ENCODE results near the gene TSHZ1. TPM values are rescaled to one million over a fixed set of nuclear protein-coding genes. Genes with fewer than 3 reads are reported as not detected.

Gene TSHZ1
- total and polyA plus RNA-seq, 2 of the 8 experiments (the other 6 are each of a cell fraction or from before 2014, with no cell fraction given), result 0.03 to 0.32 TPM

- 1% methylated on average over 14 of the region's 14 CpGs; no CpG with 5 or more reads in 1 of the 2 experiments for WGBS, 2 experiments (ENCODE audit: extremely low coverage in 1 of 2, insufficient coverage in 1 of 2, insufficient read length in 1 of 2, insufficient replicate concordance in 2 of 2, low coverage in 1 of 2, low lambda C conversion rate in 2 of 2, missing lambda C conversion rate in 1 of 2)
- Histone ChIP-seq H2BK15ac (ENCODE audit: low read length) (no peak overlapping the region), H2BK120ac (replicated peaks; ENCODE audit: low read depth, low read length) (no peak overlapping the region), H2BK20ac (ENCODE audit: low read length) (no peak overlapping the region), H3K23me2 (ENCODE audit: low read depth, low read length) (peaks cover 25% of the 10 kb centered on the region), H2AFZ (ENCODE audit: low read length) (no peak overlapping the region), H2BK5ac (ENCODE audit: low read depth, low read length) (no peak overlapping the region), H3K23ac (ENCODE audit: insufficient read length) (no peak overlapping the region), H3K56ac (replicated peaks; ENCODE audit: insufficient read length, low read depth, low read length) (no peak overlapping the region), H4K5ac (ENCODE audit: insufficient read length, low read depth, low read length) (no peak overlapping the region), H3K27ac (ENCODE audit: low read depth, low read length) (no peak overlapping the region), H2BK12ac (ENCODE audit: low read depth, low read length) (no peak overlapping the region), H3K9ac (replicated peaks in 1 of 4; ENCODE audit: extremely low read depth in 1 of 4, low read depth in 3 of 4, low read length in 3 of 4) (no peak overlapping the region), H3K4ac (replicated peaks; ENCODE audit: insufficient read length, low read depth, low read length) (no peak overlapping the region), H3K79me1 (ENCODE audit: low read depth, low read length) (no peaks in the 10 kb centered on the region), H3K18ac (ENCODE audit: extremely low read depth, low read length) (no peak overlapping the region), H3K79me2 (ENCODE audit: control insufficient read depth in 1 of 2, insufficient read depth in 2 of 2, low read length in 2 of 2) (no peaks in the 10 kb centered on the region), H4K20me1 (replicated peaks in 1 of 2; ENCODE audit: control insufficient read depth in 1 of 2, insufficient read depth in 2 of 2, low read length in 2 of 2) (peaks cover 14 to 18% of the 10 kb centered on the region in 2 experiments), H4K91ac (replicated peaks; ENCODE audit: insufficient read length, low read length) (no peak overlapping the region), H3K4me3 (ENCODE audit: extremely low read depth in 1 of 4, insufficient read depth in 2 of 4, low read depth in 3 of 4, low read length in 4 of 4) (peak overlapping the region in 2 of 4 experiments; percentile 19 to 70; a peak in 3 of 8 replicates), H3K4me2 (ENCODE audit: insufficient read depth in 1 of 2, low read depth in 2 of 2, low read length in 2 of 2) (peak overlapping the region; percentile 94 to 99), H3K14ac (ENCODE audit: insufficient read length) (no peak overlapping the region), H3K27me3 (replicated peaks in 1 of 4; ENCODE audit: control insufficient read depth in 3 of 4, extremely low read depth in 1 of 4, insufficient read depth in 3 of 4, low read length in 3 of 4) (peaks cover 53 to 86% (median 71%) of the 10 kb centered on the region in 4 experiments), H3K36me3 (ENCODE audit: control insufficient read depth in 2 of 4, insufficient read depth in 4 of 4, low read length in 3 of 4) (no peaks in the 10 kb centered on the region; a peak in 1 of 8 replicates), H3K9me3 (ENCODE audit: insufficient read depth in 2 of 2, low read depth in 1 of 2, low read length in 1 of 2) (no peaks in the 10 kb centered on the region), H2AK5ac (ENCODE audit: low read depth, low read length) (no peak overlapping the region), H4K8ac (ENCODE audit: extremely low read depth, insufficient read depth, low read length) (no peak overlapping the region), H3K4me1 (replicated peaks in 1 of 4; ENCODE audit: control insufficient read depth in 3 of 4, insufficient read depth in 4 of 4, low read length in 3 of 4) (peaks cover 4 to 35% (median 22%) of the 10 kb centered on the region in 4 experiments)
- ChIA-PET POLR2A (ENCODE audit: partially characterized antibody) (no interaction called here), CTCF (ENCODE audit: partially characterized antibody) (no interaction called here)
- DNase-seq (ENCODE audit: low read depth in 1 of 2, low spot score in 2 of 2), result peak in 1 of 2 experiments; percentile 61
- TF ChIP-seq RNF2 (IDR thresholded peaks at IDR 0.05; ENCODE audit: borderline replicate concordance, low read depth, low read length, missing control alignments, poor library complexity, severe bottlenecking), result peak; percentile 83
- peak; percentile 68 for TF ChIP-seq CTBP2 (IDR thresholded peaks at IDR 0.05; ENCODE audit: borderline replicate concordance, insufficient read depth, insufficient read length, low read length)
- no peak for TF ChIP-seq TAF1 (IDR thresholded peaks at IDR 0.05; ENCODE audit: low read depth, low read length)
- no peak for FAIRE-seq
These were observed 3.9 kb upstream of the TSHZ1 start for GRCh38 chr18:75206452-75207309.
